HG03571 (cell line): Measurements from ENCODE around the gene GREB1L.

ENCODE experiments used
- ATAC-seq: cut with Tn5 transposase; IDR thresholded peaks from one replicate; pipeline ENCODE4 v1.9.1; 2021; ENCODE audit not compliant: unreplicated experiment

Gene GREB1L

DNA sequence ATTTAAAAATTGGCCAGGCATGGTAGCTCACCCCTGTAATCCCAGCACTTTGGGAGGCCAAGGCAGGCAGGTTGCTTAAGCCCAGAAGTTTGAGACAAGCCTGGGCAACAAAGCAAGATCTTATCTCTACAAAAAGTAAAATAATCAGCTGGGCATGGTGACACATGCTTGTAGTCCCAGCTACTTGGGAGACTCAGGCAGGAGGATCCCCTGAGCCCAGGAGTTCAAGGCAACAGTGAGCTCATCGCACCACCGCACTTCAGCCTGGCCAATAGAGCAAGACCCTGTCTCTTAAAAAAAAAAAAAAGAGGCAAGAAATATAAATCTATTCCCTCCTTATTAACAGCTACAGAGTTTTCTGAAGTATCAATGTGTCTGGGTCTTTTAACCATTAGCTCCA is 306.6 kb downstream of the GREB1L start:
- no peak for ATAC-seq

- ATAC-seq, result no peak
Measured at GRCh38 chr18:21550510-21550970, 308.5 kb downstream of the GREB1L start.

DNA sequence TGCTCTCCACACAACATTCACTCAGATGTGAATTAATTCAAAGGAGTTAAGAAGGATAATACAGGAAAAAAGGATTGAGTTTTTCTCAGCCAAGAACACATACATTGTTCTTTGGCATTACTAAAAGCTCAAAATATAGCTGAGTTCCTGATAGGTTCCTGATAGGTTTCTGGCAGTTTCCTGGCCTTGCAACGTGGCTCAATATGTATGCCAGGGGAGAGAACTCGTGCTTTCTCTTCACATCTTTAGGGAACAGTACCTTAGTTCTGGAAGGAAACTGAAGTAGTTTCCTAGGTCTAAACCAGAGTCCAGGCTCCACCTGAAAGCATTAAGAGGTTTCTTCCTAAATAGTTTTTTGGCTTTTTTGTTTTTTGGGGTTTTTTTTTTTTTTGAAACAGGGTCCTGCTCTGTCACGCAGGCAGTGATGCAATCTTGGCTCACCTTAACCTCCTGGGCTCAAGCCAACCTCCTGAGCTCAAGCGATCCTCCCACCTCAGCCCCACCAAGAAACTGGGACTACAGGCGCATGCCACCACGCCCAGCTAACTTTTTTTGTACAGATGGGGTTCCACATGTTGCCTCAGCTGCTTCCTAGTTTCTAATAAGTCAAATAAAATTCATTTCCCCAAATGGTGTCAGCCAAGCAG is 315.7 kb downstream of the GREB1L start:
- no peak for ATAC-seq

DNA sequence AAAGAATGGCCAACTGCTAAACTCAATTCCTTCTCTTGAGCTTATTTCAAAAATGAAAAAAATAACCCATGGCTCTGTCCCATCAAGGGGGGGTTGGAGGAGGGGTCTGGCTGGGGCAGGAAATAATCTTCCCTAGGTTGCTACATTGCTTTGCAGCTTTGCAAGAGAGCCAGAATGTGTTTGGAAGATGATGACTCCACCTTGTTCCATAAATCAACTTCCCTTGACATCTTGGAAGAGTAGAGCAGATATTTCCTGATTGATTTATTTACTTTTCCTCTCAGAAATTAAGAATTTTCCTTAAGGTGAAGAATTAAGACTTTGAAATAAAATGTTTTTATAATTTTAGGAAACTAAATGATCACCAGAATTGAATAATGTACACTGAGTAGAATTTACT is 317.2 kb downstream of the GREB1L start:
- ATAC-seq, result no peak

DNA sequence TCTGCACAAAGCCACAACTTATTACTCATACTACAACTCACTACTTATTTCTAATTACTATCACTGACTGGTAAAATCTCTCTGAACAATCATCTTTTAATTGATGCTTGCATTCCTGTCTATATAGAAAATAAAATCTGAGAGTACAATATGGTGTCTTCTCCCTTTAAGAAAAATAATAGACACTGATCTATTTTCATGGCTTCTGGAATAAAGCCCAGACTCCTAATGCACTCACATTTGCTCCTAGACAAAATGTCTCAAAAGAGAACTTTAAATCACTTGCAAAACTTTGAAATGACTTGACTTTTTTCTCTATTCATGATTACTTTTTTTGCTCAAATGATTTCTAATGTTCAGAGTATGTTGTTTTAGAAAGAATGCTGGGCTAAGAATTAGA is 329.7 kb downstream of the GREB1L start:
- ATAC-seq, result no peak
